Mesothelial cell of epicardium (in vitro differentiated cells): ENCODE results near the gene SERPINE1. TPM values are rescaled to one million over a fixed set of nuclear protein-coding genes. Genes with fewer than 3 reads are reported as not detected.

ENCODE experiments used
- DNase-seq, 2 experiments: peaks; one replicate each; pipeline ENCODE4 v3.0.0; 2021; ENCODE audit warnings: low spot score in 2 of 2; ENCODE audit not compliant: unreplicated experiment in 2 of 2
- H3K27ac Mint-ChIP-seq: 2 replicates; pipeline ENCODE4 v1.8.0; 2021; ENCODE audit warnings: mixed read lengths
- H3K27me3 Mint-ChIP-seq: 2 replicates; pipeline ENCODE4 v1.8.0; 2021; ENCODE audit warnings: low read depth, mixed read lengths
- H3K36me3 Mint-ChIP-seq: 2 replicates; pipeline ENCODE4 v1.8.0; 2021; ENCODE audit warnings: mixed read lengths
- H3K4me1 Mint-ChIP-seq: 2 replicates; pipeline ENCODE4 v1.8.0; 2021; ENCODE audit warnings: mixed read lengths
- H3K4me3 Mint-ChIP-seq: 2 replicates; pipeline ENCODE4 v1.8.0; 2021; ENCODE audit warnings: mild to moderate bottlenecking, moderate library complexity, mixed read lengths
- H3K9me3 Mint-ChIP-seq: 2 replicates; pipeline ENCODE4 v1.8.0; 2021; ENCODE audit warnings: mixed read lengths
- total RNA-seq: library from RNA; stranded (reverse); gene quantifications from 3 replicates; pipeline ENCODE4 v1.2.1, GENCODE V29; 2021
- TF ChIP-seq, protein P1 (sequence below): fragments of 200-600 bp; sonication (generic); IDR thresholded peaks from one replicate; pipeline ENCODE4 v1.5.0; 2021; ENCODE audit warnings: antibody characterized with exemption; ENCODE audit not compliant: unreplicated experiment

Gene SERPINE1
- total RNA-seq, 1 donor from 2014 or later, result 11.4 TPM

GRCh38 chr7:101170617-101171441 lies 43.9 kb downstream of the SERPINE1 start:
- TF ChIP-seq, protein P1, sequence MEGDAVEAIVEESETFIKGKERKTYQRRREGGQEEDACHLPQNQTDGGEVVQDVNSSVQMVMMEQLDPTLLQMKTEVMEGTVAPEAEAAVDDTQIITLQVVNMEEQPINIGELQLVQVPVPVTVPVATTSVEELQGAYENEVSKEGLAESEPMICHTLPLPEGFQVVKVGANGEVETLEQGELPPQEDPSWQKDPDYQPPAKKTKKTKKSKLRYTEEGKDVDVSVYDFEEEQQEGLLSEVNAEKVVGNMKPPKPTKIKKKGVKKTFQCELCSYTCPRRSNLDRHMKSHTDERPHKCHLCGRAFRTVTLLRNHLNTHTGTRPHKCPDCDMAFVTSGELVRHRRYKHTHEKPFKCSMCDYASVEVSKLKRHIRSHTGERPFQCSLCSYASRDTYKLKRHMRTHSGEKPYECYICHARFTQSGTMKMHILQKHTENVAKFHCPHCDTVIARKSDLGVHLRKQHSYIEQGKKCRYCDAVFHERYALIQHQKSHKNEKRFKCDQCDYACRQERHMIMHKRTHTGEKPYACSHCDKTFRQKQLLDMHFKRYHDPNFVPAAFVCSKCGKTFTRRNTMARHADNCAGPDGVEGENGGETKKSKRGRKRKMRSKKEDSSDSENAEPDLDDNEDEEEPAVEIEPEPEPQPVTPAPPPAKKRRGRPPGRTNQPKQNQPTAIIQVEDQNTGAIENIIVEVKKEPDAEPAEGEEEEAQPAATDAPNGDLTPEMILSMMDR, result no peak
- peaks cover 35% of the 10 kb centered on the region for H3K4me1 Mint-ChIP-seq
- H3K27me3 Mint-ChIP-seq, result peaks cover 100% of the 10 kb centered on the region
- H3K27ac Mint-ChIP-seq, result no peak overlapping the region
- H3K36me3 Mint-ChIP-seq, result no peaks in the 10 kb centered on the region
- peak overlapping the region; percentile 30 for H3K4me3 Mint-ChIP-seq
- H3K9me3 Mint-ChIP-seq, result no peaks in the 10 kb centered on the region
- DNase-seq, result no peak

- H3K27me3 Mint-ChIP-seq, result peaks cover 100% of the 10 kb centered on the region
- TF ChIP-seq, protein P1, result no peak
- H3K36me3 Mint-ChIP-seq, result no peaks in the 10 kb centered on the region
- no peaks in the 10 kb centered on the region for H3K9me3 Mint-ChIP-seq
- peak overlapping the region; percentile 30 for H3K4me3 Mint-ChIP-seq
- peaks cover 30% of the 10 kb centered on the region for H3K4me1 Mint-ChIP-seq
- H3K27ac Mint-ChIP-seq, result no peak overlapping the region
- no peak for DNase-seq
These were observed 44.5 kb downstream of the SERPINE1 start for GRCh38 chr7:101171442-101171837.

DNA sequence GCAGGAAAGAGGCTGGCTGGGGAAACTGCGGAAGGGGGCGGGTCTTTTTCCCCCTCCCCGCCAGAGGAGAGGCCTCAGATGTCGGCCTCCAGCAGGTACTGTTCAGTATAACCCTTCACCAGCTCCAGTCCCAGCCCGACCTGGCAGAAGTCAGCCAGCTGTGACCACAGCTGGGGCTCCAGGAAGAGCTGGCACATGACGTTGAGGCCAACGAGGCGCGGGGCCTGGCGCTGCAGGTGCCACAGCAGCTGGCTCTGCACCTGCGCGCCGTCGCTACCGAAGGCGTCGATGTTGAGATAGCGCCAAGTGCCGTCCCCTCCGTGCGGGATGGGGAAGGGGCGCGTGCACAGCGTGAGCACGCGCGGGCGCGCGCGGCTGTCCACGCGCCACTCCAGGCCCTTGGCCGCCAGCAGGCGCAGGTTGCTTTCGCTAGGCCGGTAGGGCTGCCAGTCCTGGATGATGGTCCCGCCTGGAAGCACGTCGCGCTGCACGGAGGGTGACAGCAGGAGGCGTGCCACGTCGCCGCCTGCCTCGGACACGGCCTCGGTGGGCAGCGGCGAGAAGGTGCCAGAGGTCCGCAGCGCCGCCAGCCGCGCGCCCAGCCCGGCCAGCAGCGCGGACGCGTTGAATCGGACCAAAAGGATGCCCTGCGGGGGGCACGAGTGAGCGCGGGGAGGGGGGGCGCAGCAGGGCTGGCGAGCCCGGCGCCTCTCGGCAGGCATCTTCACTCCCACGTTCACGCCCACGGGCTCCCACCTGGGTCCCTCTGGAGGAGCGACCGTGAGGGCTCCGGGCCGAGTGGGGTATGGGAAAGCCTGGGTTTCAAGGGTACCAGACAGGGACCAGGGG lies 45.3 kb downstream of the SERPINE1 start:
- Mint-ChIP-seq H3K27ac (no peak overlapping the region), H3K9me3 (no peaks in the 10 kb centered on the region), H3K4me1 (peaks cover 24% of the 10 kb centered on the region), H3K36me3 (no peaks in the 10 kb centered on the region), H3K27me3 (peaks cover 100% of the 10 kb centered on the region), H3K4me3 (no peak overlapping the region)
- TF ChIP-seq, protein P1, result no peak
- DNase-seq, result no peak

DNA sequence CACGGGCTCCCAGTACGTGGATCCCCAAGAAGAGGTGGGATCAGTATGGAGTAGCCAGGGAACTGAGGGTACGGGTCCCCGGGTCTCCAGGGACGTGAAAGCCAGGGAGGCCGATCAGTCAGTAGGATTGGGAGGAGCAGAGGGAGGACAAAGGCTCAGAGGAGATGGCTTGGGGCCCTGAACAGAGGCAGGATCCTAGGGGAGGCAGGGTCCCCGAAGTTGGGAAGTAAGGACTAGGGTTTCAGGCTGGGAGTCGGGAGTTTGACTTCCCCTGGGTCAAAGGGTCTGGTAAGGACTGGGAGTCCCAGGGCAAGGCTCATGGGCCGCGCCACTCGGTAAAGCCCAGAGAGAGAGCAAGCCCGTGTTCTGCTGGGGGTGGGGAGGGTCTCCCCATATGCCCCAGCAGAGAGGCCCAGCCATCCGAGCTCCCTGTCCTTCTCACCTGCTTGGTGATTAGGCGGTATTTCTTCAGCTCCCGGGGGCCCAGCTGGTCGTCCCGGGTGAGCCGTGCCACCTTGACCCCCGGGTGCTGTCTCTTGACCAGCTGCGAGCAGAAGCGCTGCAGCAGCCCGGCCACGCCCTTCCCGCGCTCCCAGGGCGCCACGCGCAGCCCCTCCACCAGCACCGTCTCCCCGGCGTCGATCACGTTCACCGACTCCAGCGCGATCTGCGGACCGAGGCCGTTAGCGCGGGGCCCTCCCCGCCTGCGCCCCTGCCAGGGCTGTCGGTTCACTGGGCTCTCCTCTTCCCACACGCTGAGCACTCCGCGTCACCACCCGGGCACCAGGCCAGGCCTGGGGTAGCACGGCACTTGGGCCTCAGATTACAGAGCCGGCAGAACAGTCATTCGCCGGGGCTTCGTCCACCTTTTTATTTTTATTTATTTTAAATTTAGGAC lies 46.2 kb downstream of the SERPINE1 start:
- H3K27me3 Mint-ChIP-seq, result peaks cover 100% of the 10 kb centered on the region

More for the DNA sequence above, 46.2 kb downstream of the SERPINE1 start:
- H3K9me3 Mint-ChIP-seq, result no peaks in the 10 kb centered on the region
- TF ChIP-seq, protein P1, result no peak
- H3K4me1 Mint-ChIP-seq, result peaks cover 19% of the 10 kb centered on the region
- H3K36me3 Mint-ChIP-seq, result no peaks in the 10 kb centered on the region
- H3K4me3 Mint-ChIP-seq, result peak overlapping the region; percentile 8
- DNase-seq, result no peak
- H3K27ac Mint-ChIP-seq, result no peak overlapping the region
